Muscle of leg (tissue), 11 donors: ENCODE measurements around the gene BMPR1A. TPM values are rescaled to one million over a fixed set of nuclear protein-coding genes. Genes with fewer than 3 reads are reported as not detected.

Experiments used
- DNase-seq: peaks from one replicate; pipeline ENCODE4 v3.0.0; 2013
- H3K27ac ChIP-seq: one replicate; pipeline ENCODE4 v1.5.1; 2013; ENCODE audit warnings: mild to moderate bottlenecking, low read length, control low read depth
- H3K27me3 ChIP-seq: one replicate; pipeline ENCODE4 v1.6.1; 2013; ENCODE audit warnings: low read length; ENCODE audit not compliant: control insufficient read depth, insufficient read depth
- H3K36me3 ChIP-seq: one replicate; pipeline ENCODE4 v1.6.1; 2013; ENCODE audit warnings: low read length; ENCODE audit not compliant: control insufficient read depth, insufficient read depth
- H3K4me1 ChIP-seq: one replicate; pipeline ENCODE4 v1.6.1; 2013; ENCODE audit warnings: low read length; ENCODE audit not compliant: control insufficient read depth, insufficient read depth
- H3K4me3 ChIP-seq: one replicate; pipeline ENCODE4 v1.5.1; 2013; ENCODE audit warnings: low read length, control low read depth
- H3K9me3 ChIP-seq: replicated peaks from 2 replicates; pipeline ENCODE4 v1.6.1; 2013; ENCODE audit warnings: low read depth, low read length; ENCODE audit not compliant: control insufficient read depth
- WGBS: methylation state at CpG from one replicate; pipeline ENCODE4 v1.1.5; 2013; ENCODE audit warnings: missing lambda C conversion rate; ENCODE audit not compliant: insufficient coverage; 5-methylcytosine and 5-hydroxymethylcytosine counted together
- polyA plus RNA-seq, 8 donors: library from polyadenylated mRNA; unstranded; fragments of 120-200 nt; gene quantifications; one replicate each; pipeline versions ENCODE4 v1.2.1 to v1.2.3, GENCODE V29; 2013; ENCODE audit warnings: inconsistent platforms in 1 of 8, low replicate concordance in 1 of 8; ENCODE audit not compliant: insufficient read length in 8 of 8, insufficient read depth in 1 of 8
- total RNA-seq: library from RNA; stranded (reverse); fragments of 120-200 nt; gene quantifications from one replicate; pipeline ENCODE4 v1.2.4, GENCODE V29; 2013

BMPR1A gene
- total and polyA plus RNA-seq, 9 donors: 32.6 to 61.4 (median 46.6) TPM

GRCh38 chr10:86744067-86744725 is 12.2 kb upstream of the BMPR1A start:
- WGBS: 38% methylated on average over 3 of the region's 7 CpGs
- Histone ChIP-seq H3K27me3 (no peaks in the 10 kb centered on the region), H3K27ac (peak overlapping the region; percentile 21), H3K36me3 (no peaks in the 10 kb centered on the region), H3K4me3 (no peak overlapping the region), H3K4me1 (peaks cover 13% of the 10 kb centered on the region), H3K9me3 (no peaks in the 10 kb centered on the region)
- peak; percentile 42 for DNase-seq

- peak; percentile 85 for DNase-seq
- H3K4me1 ChIP-seq: peaks cover 18% of the 10 kb centered on the region
Observed at GRCh38 chr10:86747796-86748581, 8.4 kb upstream of the BMPR1A start.

GRCh38 chr10:86749854-86750253 is 6.6 kb upstream of the BMPR1A start:
- H3K27ac ChIP-seq: no peak overlapping the region
- peaks cover 24% of the 10 kb centered on the region for H3K4me1 ChIP-seq
- H3K36me3 ChIP-seq: no peaks in the 10 kb centered on the region
- no peak overlapping the region for H3K4me3 ChIP-seq
- 88% methylated on average over 4 of the region's 9 CpGs for WGBS
- H3K27me3 ChIP-seq: peaks cover 3% of the 10 kb centered on the region
- H3K9me3 ChIP-seq: no peaks in the 10 kb centered on the region
- no peak for DNase-seq

More at GRCh38 chr10:86747796-86748581, 8.4 kb upstream of the BMPR1A start:
- no CpG with 5 or more reads among the region's 7 CpGs for WGBS
- peak overlapping the region; percentile 71 for H3K27ac ChIP-seq
- no peaks in the 10 kb centered on the region for H3K9me3 ChIP-seq
- no peak overlapping the region for H3K4me3 ChIP-seq
- no peaks in the 10 kb centered on the region for H3K36me3 ChIP-seq
- no peaks in the 10 kb centered on the region for H3K27me3 ChIP-seq

- H3K27me3 ChIP-seq: peaks cover 7% of the 10 kb centered on the region
- no peak overlapping the region for H3K4me3 ChIP-seq
- H3K27ac ChIP-seq: no peak overlapping the region
- H3K4me1 ChIP-seq: peaks cover 24% of the 10 kb centered on the region
- 98% methylated on average over 13 of the region's 17 CpGs for WGBS
- DNase-seq: no peak
- H3K9me3 ChIP-seq: no peaks in the 10 kb centered on the region
- no peaks in the 10 kb centered on the region for H3K36me3 ChIP-seq
Observed at GRCh38 chr10:86751477-86751876, 4.9 kb upstream of the BMPR1A start.

GRCh38 chr10:86752311-86752710 is 4.1 kb upstream of the BMPR1A start:
- Histone ChIP-seq H3K4me3 (no peak overlapping the region), H3K36me3 (no peaks in the 10 kb centered on the region), H3K27me3 (peaks cover 11% of the 10 kb centered on the region), H3K9me3 (no peaks in the 10 kb centered on the region), H3K27ac (no peak overlapping the region), H3K4me1 (peaks cover 24% of the 10 kb centered on the region)
- DNase-seq: no peak
- WGBS: 49% methylated on average over 4 of the region's 4 CpGs

- no peaks in the 10 kb centered on the region for H3K9me3 ChIP-seq
- no peaks in the 10 kb centered on the region for H3K36me3 ChIP-seq
- peaks cover 12% of the 10 kb centered on the region for H3K27me3 ChIP-seq
- no peak overlapping the region for H3K27ac ChIP-seq
- H3K4me3 ChIP-seq: no peak overlapping the region
- WGBS: no CpG with 5 or more reads among the region's 2 CpGs
- peaks cover 22% of the 10 kb centered on the region for H3K4me1 ChIP-seq
- DNase-seq: no peak
Observed at GRCh38 chr10:86753051-86753450, 3.4 kb upstream of the BMPR1A start.

GRCh38 chr10:86753638-86754434 is 2.6 kb upstream of the BMPR1A start:
- no peak for DNase-seq
- H3K9me3 ChIP-seq: no peaks in the 10 kb centered on the region
- no peaks in the 10 kb centered on the region for H3K36me3 ChIP-seq
- 88% methylated on average over 8 of the region's 12 CpGs for WGBS
- peaks cover 12% of the 10 kb centered on the region for H3K27me3 ChIP-seq
- no peak overlapping the region for H3K27ac ChIP-seq
- H3K4me3 ChIP-seq: no peak overlapping the region
- peaks cover 19% of the 10 kb centered on the region for H3K4me1 ChIP-seq

GRCh38 chr10:86755454-86755739 is 1.0 kb upstream of the BMPR1A start:
- Histone ChIP-seq H3K36me3 (no peaks in the 10 kb centered on the region), H3K4me3 (peak overlapping the region; percentile 68), H3K27me3 (peaks cover 12% of the 10 kb centered on the region), H3K9me3 (no peaks in the 10 kb centered on the region), H3K4me1 (peaks cover 19% of the 10 kb centered on the region), H3K27ac (peak overlapping the region; percentile 96)
- WGBS: 2% methylated on average over 7 of the region's 9 CpGs
- no peak for DNase-seq

GRCh38 chr10:86755740-86756510 is 494 bp upstream of the BMPR1A start:
- WGBS: under 1% methylated on average over 84 of the region's 89 CpGs
- Histone ChIP-seq H3K4me1 (peaks cover 19% of the 10 kb centered on the region), H3K27ac (peak overlapping the region; percentile 96), H3K27me3 (peaks cover 12% of the 10 kb centered on the region), H3K36me3 (no peaks in the 10 kb centered on the region), H3K9me3 (no peaks in the 10 kb centered on the region), H3K4me3 (peak overlapping the region; percentile 68)
- DNase-seq: peak; percentile 98
